Measurements from ENCODE around the gene TOMM20.

- TF ChIP-seq, protein P1, sequence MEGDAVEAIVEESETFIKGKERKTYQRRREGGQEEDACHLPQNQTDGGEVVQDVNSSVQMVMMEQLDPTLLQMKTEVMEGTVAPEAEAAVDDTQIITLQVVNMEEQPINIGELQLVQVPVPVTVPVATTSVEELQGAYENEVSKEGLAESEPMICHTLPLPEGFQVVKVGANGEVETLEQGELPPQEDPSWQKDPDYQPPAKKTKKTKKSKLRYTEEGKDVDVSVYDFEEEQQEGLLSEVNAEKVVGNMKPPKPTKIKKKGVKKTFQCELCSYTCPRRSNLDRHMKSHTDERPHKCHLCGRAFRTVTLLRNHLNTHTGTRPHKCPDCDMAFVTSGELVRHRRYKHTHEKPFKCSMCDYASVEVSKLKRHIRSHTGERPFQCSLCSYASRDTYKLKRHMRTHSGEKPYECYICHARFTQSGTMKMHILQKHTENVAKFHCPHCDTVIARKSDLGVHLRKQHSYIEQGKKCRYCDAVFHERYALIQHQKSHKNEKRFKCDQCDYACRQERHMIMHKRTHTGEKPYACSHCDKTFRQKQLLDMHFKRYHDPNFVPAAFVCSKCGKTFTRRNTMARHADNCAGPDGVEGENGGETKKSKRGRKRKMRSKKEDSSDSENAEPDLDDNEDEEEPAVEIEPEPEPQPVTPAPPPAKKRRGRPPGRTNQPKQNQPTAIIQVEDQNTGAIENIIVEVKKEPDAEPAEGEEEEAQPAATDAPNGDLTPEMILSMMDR (IDR thresholded peaks at IDR 0.05; ENCODE audit: insufficient read depth, low read length, poor library complexity, severe bottlenecking) = no peak
- TF ChIP-seq EZH2phosphoT487 (conservative IDR thresholded peaks at IDR 0.05; ENCODE audit: low read length) = no peak
Observed at GRCh38 chr1:235169986-235170385, 41.3 kb upstream of the TOMM20 start.
